H1 (cell line): Measurements from ENCODE around the gene DIPK1C. TPM values are rescaled to one million over a fixed set of nuclear protein-coding genes. Genes with fewer than 3 reads are reported as not detected.

Experiments
- CTCF ChIA-PET: fragments of 300-600 bp; sonication (Branson Sonifier 250); formaldehyde crosslinking; loops from one replicate; lab custom pipeline; 2021; ENCODE audit not compliant: partially characterized antibody; lab: Charles Lee
- POLR2A ChIA-PET: fragments of 300-600 bp; sonication (Branson Sonifier 250); formaldehyde crosslinking; loops from one replicate; lab custom pipeline; 2021; ENCODE audit warnings: inconsistent platforms; ENCODE audit not compliant: partially characterized antibody; lab: Charles Lee
- DNase-seq, 2 experiments: peaks; one replicate each; pipeline versions ENCODE4 v3.0.0 to v3.0.0-alpha.2; 2010 to 2022; ENCODE audit warnings: low spot score in 2 of 2, low read depth in 1 of 2, mixed read lengths in 1 of 2
- FAIRE-seq: peaks from 2 replicates; lab custom pipeline; 2011; peaks lifted over from hg19 to GRCh38; lab: Jason Lieb, UNC
- H2AFZ ChIP-seq: 2 replicates; pipeline ENCODE4 v1.8.1; 2012; ENCODE audit warnings: low read length, inconsistent platforms
- H2AK5ac ChIP-seq: 2 replicates; pipeline ENCODE4 v1.6.1; 2013; ENCODE audit warnings: low read depth, low read length
- H2BK120ac ChIP-seq: replicated peaks from 2 replicates; pipeline ENCODE3; 2013; ENCODE audit warnings: low read depth, low read length, inconsistent platforms
- H2BK12ac ChIP-seq: 2 replicates; pipeline ENCODE4 v1.6.1; 2013; ENCODE audit warnings: low read depth, low read length
- H2BK15ac ChIP-seq: 2 replicates; pipeline ENCODE4 v1.6.1; 2013; ENCODE audit warnings: low read length
- H2BK20ac ChIP-seq: 2 replicates; pipeline ENCODE4 v1.6.1; 2013; ENCODE audit warnings: low read length
- H2BK5ac ChIP-seq: 2 replicates; pipeline ENCODE4 v1.6.1; 2013; ENCODE audit warnings: low read depth, low read length
- H3K14ac ChIP-seq: 2 replicates; pipeline ENCODE4 v1.6.1; 2013; ENCODE audit warnings: inconsistent platforms; ENCODE audit not compliant: insufficient read length
- H3K18ac ChIP-seq: 2 replicates; pipeline ENCODE4 v1.6.1; 2013; ENCODE audit warnings: low read length; ENCODE audit errors: extremely low read depth
- H3K23ac ChIP-seq: 2 replicates; pipeline ENCODE4 v1.6.1; 2013; ENCODE audit warnings: inconsistent platforms; ENCODE audit not compliant: insufficient read length
- H3K23me2 ChIP-seq: 2 replicates; pipeline ENCODE4 v1.6.1; 2013; ENCODE audit warnings: low read depth, low read length
- H3K27ac ChIP-seq: 2 replicates; pipeline ENCODE4 v1.6.1; 2011; ENCODE audit warnings: low read depth, low read length, inconsistent platforms
- H3K27me3 ChIP-seq, 4 experiments: replicated peaks in 1 of 4; 1 replicate in 1 of 4; 2 replicates in 3 of 4; pipeline versions ENCODE4 v1.6.1 to v1.8.1; 2011 to 2013; ENCODE audit warnings: low read length in 3 of 4, mild to moderate bottlenecking in 3 of 4, inconsistent platforms in 2 of 4, mixed read lengths in 2 of 4, moderate library complexity in 1 of 4; ENCODE audit not compliant: control insufficient read depth in 3 of 4, insufficient read depth in 3 of 4; ENCODE audit errors: extremely low read depth in 1 of 4
- H3K36me3 ChIP-seq, 4 experiments: 2 replicates each; pipeline versions ENCODE4 v1.6.1 to v1.8.1; 2011 to 2013; ENCODE audit warnings: mild to moderate bottlenecking in 4 of 4, low read length in 3 of 4, moderate library complexity in 2 of 4, control low read depth in 1 of 4, inconsistent platforms in 1 of 4; ENCODE audit not compliant: insufficient read depth in 4 of 4, control insufficient read depth in 2 of 4
- H3K4ac ChIP-seq: replicated peaks from 2 replicates; pipeline ENCODE3; 2013; ENCODE audit warnings: low read length, low read depth, mixed read lengths, inconsistent platforms; ENCODE audit not compliant: insufficient read length
- H3K4me1 ChIP-seq, 4 experiments: replicated peaks in 1 of 4; 1 replicate in 1 of 4; 2 replicates in 3 of 4; pipeline versions ENCODE4 v1.6.1 to v1.8.1; 2011 to 2013; ENCODE audit warnings: low read length in 3 of 4, inconsistent platforms in 2 of 4, mixed read lengths in 1 of 4; ENCODE audit not compliant: insufficient read depth in 4 of 4, control insufficient read depth in 3 of 4
- H3K4me2 ChIP-seq, 2 experiments: 2 replicates each; pipeline versions ENCODE4 v1.6.1 to v1.8.1; 2011 to 2013; ENCODE audit warnings: low read depth in 2 of 2, low read length in 2 of 2, control low read depth in 1 of 2, inconsistent platforms in 1 of 2, mild to moderate bottlenecking in 1 of 2; ENCODE audit not compliant: insufficient read depth in 1 of 2
- H3K4me3 ChIP-seq, 4 experiments: fragments of 200-600, 300-600 bp in 1 of 4; sonication (generic), shearing (Covaris generic), sonication (Bioruptor Twin) in 1 of 4; 2 replicates each; pipeline versions ENCODE4 v1.5.1 to v1.8.1; 2011 to 2016; ENCODE audit warnings: low read length in 4 of 4, low read depth in 3 of 4, control low read depth in 2 of 4, inconsistent platforms in 2 of 4, mild to moderate bottlenecking in 2 of 4, mixed read lengths in 1 of 4, moderate library complexity in 1 of 4; ENCODE audit not compliant: insufficient read depth in 2 of 4; ENCODE audit errors: extremely low read depth in 1 of 4
- H3K56ac ChIP-seq: replicated peaks from 2 replicates; pipeline ENCODE3; 2013; ENCODE audit warnings: low read depth, mild to moderate bottlenecking, mixed read lengths, low read length, inconsistent platforms; ENCODE audit not compliant: insufficient read length
- H3K79me1 ChIP-seq: 2 replicates; pipeline ENCODE4 v1.6.1; 2013; ENCODE audit warnings: low read depth, low read length, control low read depth
- H3K79me2 ChIP-seq, 2 experiments: 2 replicates each; pipeline versions ENCODE4 v1.6.1 to v1.8.1; 2012 to 2013; ENCODE audit warnings: low read length in 2 of 2, mild to moderate bottlenecking in 2 of 2, inconsistent platforms in 1 of 2; ENCODE audit not compliant: insufficient read depth in 2 of 2, control insufficient read depth in 1 of 2
- H3K9ac ChIP-seq, 4 experiments: replicated peaks in 1 of 4; 1 replicate in 1 of 4; 2 replicates in 3 of 4; pipeline versions ENCODE4 v1.6.1 to v1.8.1; 2011 to 2013; ENCODE audit warnings: low read depth in 3 of 4, low read length in 3 of 4, control low read depth in 2 of 4, mild to moderate bottlenecking in 2 of 4, moderate library complexity in 2 of 4, inconsistent platforms in 1 of 4; ENCODE audit errors: extremely low read depth in 1 of 4
- H3K9me3 ChIP-seq, 2 experiments: 2 replicates each; pipeline versions ENCODE4 v1.6.1 to v1.8.1; 2012 to 2013; ENCODE audit warnings: mild to moderate bottlenecking in 2 of 2, moderate library complexity in 2 of 2, control low read depth in 1 of 2, inconsistent platforms in 1 of 2, low read depth in 1 of 2, low read length in 1 of 2, mixed read lengths in 1 of 2; ENCODE audit not compliant: insufficient read depth in 2 of 2
- H4K20me1 ChIP-seq, 2 experiments: replicated peaks in 1 of 2; 2 replicates each; pipeline versions ENCODE3 to v1.8.1; 2011 to 2013; ENCODE audit warnings: inconsistent platforms in 2 of 2, low read length in 2 of 2, mild to moderate bottlenecking in 1 of 2; ENCODE audit not compliant: insufficient read depth in 2 of 2, control insufficient read depth in 1 of 2
- H4K5ac ChIP-seq: 2 replicates; pipeline ENCODE4 v1.6.1; 2013; ENCODE audit warnings: low read length, low read depth, mixed read lengths, inconsistent platforms; ENCODE audit not compliant: insufficient read length
- H4K8ac ChIP-seq: 2 replicates; pipeline ENCODE4 v1.8.0; 2013; ENCODE audit warnings: mild to moderate bottlenecking, moderate library complexity, low read length, inconsistent platforms; ENCODE audit not compliant: insufficient read depth; ENCODE audit errors: extremely low read depth
- H4K91ac ChIP-seq: replicated peaks from 2 replicates; pipeline ENCODE3; 2013; ENCODE audit warnings: low read length, mixed read lengths, inconsistent platforms; ENCODE audit not compliant: insufficient read length
- BCL11A ChIP-seq, 2 experiments: IDR thresholded peaks; one replicate each; pipeline ENCODE4 v1.6.1; 2011; ENCODE audit warnings: low read depth in 2 of 2, low read length in 2 of 2, mild to moderate bottlenecking in 2 of 2
- CTBP2 ChIP-seq: IDR thresholded peaks from 2 replicates; pipeline ENCODE4 v1.7.0; 2011; ENCODE audit warnings: borderline replicate concordance, mild to moderate bottlenecking, moderate library complexity, mixed read lengths, low read length; ENCODE audit not compliant: insufficient read depth, insufficient read length
- KDM4A ChIP-seq: IDR thresholded peaks from one replicate; pipeline ENCODE4 v1.7.1; 2012; ENCODE audit warnings: low read depth, mild to moderate bottlenecking, moderate library complexity, low read length, inconsistent platforms; ENCODE audit not compliant: severe bottlenecking
- KDM5A ChIP-seq: fragments of 200-600 bp; IDR thresholded peaks from 2 replicates; pipeline ENCODE4 v1.7.1; 2012; ENCODE audit warnings: mild to moderate bottlenecking, low read length, inconsistent platforms, mixed read lengths
- NANOG ChIP-seq: IDR thresholded peaks from 2 replicates; pipeline ENCODE4 v1.6.1; 2011; ENCODE audit warnings: low read length, low read depth, mild to moderate bottlenecking, inconsistent platforms; ENCODE audit not compliant: insufficient read depth, poor library complexity, severe bottlenecking
- RBBP5 ChIP-seq: IDR thresholded peaks from 2 replicates; pipeline ENCODE4 v1.7.1; 2012; ENCODE audit warnings: low read depth, mild to moderate bottlenecking, inconsistent platforms, low read length, moderate library complexity, borderline replicate concordance
- SIRT6 ChIP-seq: IDR thresholded peaks from one replicate; pipeline ENCODE4 v1.7.1; 2012; ENCODE audit warnings: low read length, inconsistent platforms
- SP1 ChIP-seq: IDR thresholded peaks from 2 replicates; pipeline ENCODE4 v1.6.1; 2011; ENCODE audit warnings: low read depth, low read length
- SP2 ChIP-seq: IDR thresholded peaks from 2 replicates; pipeline ENCODE4 v1.6.1; 2012; ENCODE audit warnings: mild to moderate bottlenecking, low read length, inconsistent platforms
- TBP ChIP-seq: IDR thresholded peaks from 2 replicates; pipeline ENCODE4 v1.6.1; 2011; ENCODE audit warnings: low read depth, low read length, improper control_type of control experiment
- TEAD4 ChIP-seq: IDR thresholded peaks from 2 replicates; pipeline ENCODE4 v1.6.1; 2012; ENCODE audit warnings: low read depth, low read length, inconsistent platforms, mixed read lengths
- WGBS, 2 experiments: shearing (Covaris generic) in 1 of 2; methylation state at CpG; one replicate each; pipeline versions ENCODE4 v1.1.6 to v1.1.7; 2013 to 2015; ENCODE audit warnings: low lambda C conversion rate in 2 of 2, mixed read lengths in 2 of 2, inconsistent platforms in 1 of 2, low coverage in 1 of 2, missing lambda C conversion rate in 1 of 2; ENCODE audit not compliant: insufficient replicate concordance in 2 of 2, insufficient coverage in 1 of 2, insufficient read length in 1 of 2; ENCODE audit errors: extremely low coverage in 1 of 2, missing lambda C conversion rate in 1 of 2; 5-methylcytosine and 5-hydroxymethylcytosine counted together
- polyA plus RNA-seq, 7 experiments: library from polyadenylated mRNA; depleted of rRNA in 3 of 7; stranded (reverse) in 5 of 7; unstranded in 2 of 7; fragments of >200 nt in 5 of 7; fragments of 200-250 nt in 2 of 7; gene quantifications; 1 replicate in 5 of 7; 2 replicates in 1 of 7; 4 replicates in 1 of 7; pipeline versions ENCODE4 v1.2.1 to v1.2.3, GENCODE V29; 2011 to 2013; ENCODE audit warnings: missing spikeins in 2 of 7, mixed read lengths in 2 of 7
- total RNA-seq: library from RNA; stranded (reverse); fragmentation: NEBNext Ultra II Directional; extraction: Animal tissue kit (Norgen Biotek cat#: 25700); gene quantifications from 2 replicates; pipeline ENCODE4 v1.2.1, GENCODE V29; 2021
- TF ChIP-seq, protein P1 (sequence below): IDR thresholded peaks from 2 replicates; pipeline ENCODE4 v1.6.1; 2011; ENCODE audit warnings: low read length, improper control_type of control experiment

Gene DIPK1C
- total and polyA plus RNA-seq, 2 of the 8 experiments (the other 6 are each of a cell fraction or from before 2014, with no cell fraction given), result 0.08 TPM; not detected in 1

DNA sequence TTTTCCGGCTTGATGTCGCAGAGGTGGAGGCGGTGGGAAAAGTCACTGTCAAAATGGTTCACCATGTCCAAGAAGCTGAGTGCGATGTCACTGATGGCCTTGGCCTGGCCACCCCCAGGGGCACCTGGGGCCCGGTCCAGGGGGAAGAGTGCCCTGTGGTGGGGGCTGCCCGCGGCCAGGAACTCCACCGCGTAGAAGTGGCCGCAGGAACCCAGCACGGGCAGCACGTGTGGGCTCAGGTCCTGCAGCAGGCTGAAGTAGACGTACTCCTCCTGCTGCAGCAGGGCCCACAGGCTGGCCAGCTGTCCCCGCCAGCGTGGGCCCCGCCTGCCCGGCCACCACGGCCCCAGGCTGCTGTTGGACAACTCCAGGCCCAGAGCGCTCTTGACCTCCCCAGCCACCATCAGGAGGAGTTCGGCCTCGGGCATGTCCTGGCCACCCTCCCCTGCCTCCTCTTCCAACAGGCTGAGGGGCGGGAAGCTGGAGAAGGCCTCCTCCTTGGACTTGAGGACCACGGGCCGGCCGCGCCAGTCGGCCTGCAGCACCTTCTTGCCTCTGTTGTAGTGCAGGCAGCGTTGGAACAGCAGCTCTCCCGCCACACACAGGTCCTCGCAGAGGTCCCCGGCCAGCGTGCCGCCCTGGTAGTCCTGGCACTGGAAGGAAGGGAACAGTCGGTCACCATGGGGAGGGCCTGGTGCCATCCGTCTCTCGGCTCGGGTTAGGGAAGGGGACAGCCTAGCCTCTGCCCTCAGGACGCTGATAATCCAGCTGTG lies 10.3 kb downstream of the DIPK1C start:
- peak overlapping the region; percentile 92 for H4K8ac ChIP-seq
- no peaks in the 10 kb centered on the region for H3K79me1 ChIP-seq
- H3K9me3 ChIP-seq, result no peaks in the 10 kb centered on the region
- H2BK5ac ChIP-seq, result no peak overlapping the region
- no peak overlapping the region for H3K56ac ChIP-seq
- H3K4me3 ChIP-seq, result no peak overlapping the region
- H2BK120ac ChIP-seq, result no peak overlapping the region
- H3K27ac ChIP-seq, result no peak overlapping the region
- H3K27me3 ChIP-seq, result no peaks in the 10 kb centered on the region; a peak in 1 of 7 replicates
- 96% methylated on average over 34 of the region's 38 CpGs; no CpG with 5 or more reads in 1 of the 2 experiments for WGBS, 2 experiments
- no peak overlapping the region for H2AFZ ChIP-seq
- H2BK15ac ChIP-seq, result no peak overlapping the region
- DNase-seq, result no peak
- H3K23me2 ChIP-seq, result no peaks in the 10 kb centered on the region
- ChIA-PET POLR2A (interaction anchor here (1.5 kb wide), 1 partner anchor 11 kb away, joined by 6 read pairs; the partner anchor contains the start of gene DIPK1C), CTCF (interaction anchor here (1.3 to 2.4 kb wide), 2 partner anchors 13 kb away, joined by 3 to 15 read pairs; no protein-coding TSS in a partner anchor)
- FAIRE-seq, result no peak
- no peak overlapping the region for H3K18ac ChIP-seq
- H3K23ac ChIP-seq, result no peak overlapping the region
- H3K4me2 ChIP-seq, result no peak overlapping the region
- no peak overlapping the region for H4K5ac ChIP-seq
- H2AK5ac ChIP-seq, result no peak overlapping the region
- H2BK20ac ChIP-seq, result no peak overlapping the region
- H3K9ac ChIP-seq, result no peak overlapping the region
- no peaks in the 10 kb centered on the region; a peak in 1 of 8 replicates for H3K36me3 ChIP-seq
- no peaks in the 10 kb centered on the region for H4K20me1 ChIP-seq
- H3K79me2 ChIP-seq, result no peaks in the 10 kb centered on the region
- H3K14ac ChIP-seq, result no peak overlapping the region
- H4K91ac ChIP-seq, result no peak overlapping the region
- H3K4me1 ChIP-seq, result no peaks in the 10 kb centered on the region; a peak in 1 of 7 replicates
- H3K4ac ChIP-seq, result no peak overlapping the region
- H2BK12ac ChIP-seq, result peak overlapping the region; percentile 17; the same call in 1 of the 2 replicates
- TF ChIP-seq SP2, result no peak
- TF ChIP-seq KDM4A, result no peak
- no peak for TF ChIP-seq NANOG
- TF ChIP-seq CTBP2, result no peak
- TF ChIP-seq KDM5A, result no peak
- TF ChIP-seq, protein P1, sequence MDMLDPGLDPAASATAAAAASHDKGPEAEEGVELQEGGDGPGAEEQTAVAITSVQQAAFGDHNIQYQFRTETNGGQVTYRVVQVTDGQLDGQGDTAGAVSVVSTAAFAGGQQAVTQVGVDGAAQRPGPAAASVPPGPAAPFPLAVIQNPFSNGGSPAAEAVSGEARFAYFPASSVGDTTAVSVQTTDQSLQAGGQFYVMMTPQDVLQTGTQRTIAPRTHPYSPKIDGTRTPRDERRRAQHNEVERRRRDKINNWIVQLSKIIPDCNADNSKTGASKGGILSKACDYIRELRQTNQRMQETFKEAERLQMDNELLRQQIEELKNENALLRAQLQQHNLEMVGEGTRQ, result no peak
- TF ChIP-seq RBBP5, result no peak
- no peak for TF ChIP-seq SP1
- no peak for TF ChIP-seq TEAD4
- no peak for TF ChIP-seq TBP
- TF ChIP-seq SIRT6, result no peak
- no peak for TF ChIP-seq BCL11A (IDR thresholded peaks at IDR 0.05; ENCODE audit: low read depth in 2 of 2, low read length in 2 of 2)
